Measurements from ENCODE around the gene MARCO. TPM values are rescaled to one million over a fixed set of nuclear protein-coding genes. Genes with fewer than 3 reads are reported as not detected.

Gene MARCO
- polyA plus RNA-seq, 1 donor (not counting 4 experiments of a cell fraction or from before 2014, with no cell fraction given), result 0.13 TPM

Other genes starting within 250 kb of the MARCO start
- gene EN1, start 94.5 kb upstream of the MARCO start, polyA plus RNA-seq, result 0.05 to 0.24 TPM (median 0.08 TPM) in 3 replicates
- gene C1QL2, start 216.6 kb downstream of the MARCO start, polyA plus RNA-seq, result not detected in 3 replicates

Measured in keratinocyte (primary cell).